ENCODE results near the gene C14orf132.

Gene C14orf132

DNA sequence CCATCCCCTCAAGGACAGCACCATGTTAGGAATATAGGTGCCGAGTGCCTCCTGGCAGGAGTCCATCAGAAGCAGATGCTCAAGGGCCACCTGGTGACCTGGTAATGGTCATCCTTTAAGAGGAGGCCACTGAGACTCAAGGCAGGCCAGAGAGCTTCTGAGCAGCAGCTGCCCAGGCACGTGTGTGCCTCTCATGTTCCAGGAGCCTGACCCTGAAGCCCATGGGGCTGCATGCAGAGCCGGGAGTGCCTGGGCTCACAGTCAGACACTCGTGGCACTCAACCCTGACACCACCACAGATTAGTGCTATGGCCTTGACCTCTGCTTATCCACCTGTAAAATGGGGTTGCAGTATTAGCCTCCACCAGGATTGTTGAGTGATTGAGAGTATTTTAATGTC is 45.6 kb downstream of the C14orf132 start:
- no peak for DNase-seq

DNA sequence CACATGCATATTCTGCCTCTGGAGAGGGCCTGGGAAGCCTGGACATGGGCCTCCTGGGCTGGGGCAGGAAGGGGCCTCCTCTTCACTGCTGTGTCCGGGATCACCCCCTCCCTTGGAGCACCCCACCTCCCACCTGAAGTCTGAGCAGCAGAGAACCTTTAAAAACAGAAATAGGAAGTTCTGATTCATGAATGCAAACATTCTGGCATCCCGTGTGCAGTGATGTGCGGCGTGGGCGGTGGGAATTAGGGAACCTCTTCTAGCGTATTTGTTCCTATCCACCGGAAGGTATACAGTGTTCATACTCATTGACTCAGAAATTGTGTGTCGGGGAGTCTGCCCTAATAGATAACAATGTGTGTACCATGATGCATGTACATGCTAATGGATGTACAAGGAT is 46.2 kb downstream of the C14orf132 start:
- no peak for DNase-seq

DNA sequence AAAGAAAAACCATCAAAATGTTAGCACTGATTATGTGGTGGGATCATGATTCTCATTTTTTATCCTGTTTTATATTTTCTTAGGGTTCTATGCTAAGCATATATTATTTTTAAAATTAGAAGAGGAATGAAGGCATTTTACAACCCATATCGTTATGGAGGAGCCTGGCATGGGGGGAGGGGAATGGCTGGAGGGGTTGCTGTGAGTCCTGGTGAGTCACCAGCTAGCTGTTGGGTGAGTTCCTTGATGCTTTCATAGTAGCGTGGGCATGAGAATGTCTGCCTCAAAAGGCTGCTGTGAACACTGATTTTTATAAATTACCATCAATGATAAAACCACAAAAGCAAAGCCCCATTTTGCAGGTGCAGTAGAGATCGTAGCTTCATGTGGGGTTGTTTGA is 46.9 kb downstream of the C14orf132 start:
- no peak for DNase-seq

DNA sequence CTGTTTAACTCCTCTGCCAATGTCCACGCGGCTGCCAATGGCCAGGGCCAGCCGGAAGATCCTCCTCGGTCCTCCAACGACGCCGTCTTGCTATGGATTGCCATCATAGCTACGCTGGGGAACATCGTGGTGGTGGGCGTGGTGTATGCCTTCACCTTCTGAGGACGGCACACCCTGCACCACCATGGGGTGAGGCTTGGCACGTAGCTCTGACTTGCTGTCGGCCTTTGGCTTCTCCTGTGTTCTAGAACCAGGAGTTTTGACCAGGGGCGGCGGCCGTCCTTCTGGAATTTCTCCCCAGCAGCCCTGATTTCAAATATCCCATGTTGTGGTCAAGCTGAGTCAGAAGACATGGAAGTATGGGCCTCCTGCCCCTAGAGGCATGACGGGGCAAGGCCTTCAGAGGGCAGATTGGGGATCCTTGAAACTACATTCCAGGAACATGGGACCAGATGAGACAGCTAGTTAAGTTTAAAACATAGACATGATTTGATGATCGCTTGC is 47.5 kb downstream of the C14orf132 start:
- no peak for DNase-seq

DNA sequence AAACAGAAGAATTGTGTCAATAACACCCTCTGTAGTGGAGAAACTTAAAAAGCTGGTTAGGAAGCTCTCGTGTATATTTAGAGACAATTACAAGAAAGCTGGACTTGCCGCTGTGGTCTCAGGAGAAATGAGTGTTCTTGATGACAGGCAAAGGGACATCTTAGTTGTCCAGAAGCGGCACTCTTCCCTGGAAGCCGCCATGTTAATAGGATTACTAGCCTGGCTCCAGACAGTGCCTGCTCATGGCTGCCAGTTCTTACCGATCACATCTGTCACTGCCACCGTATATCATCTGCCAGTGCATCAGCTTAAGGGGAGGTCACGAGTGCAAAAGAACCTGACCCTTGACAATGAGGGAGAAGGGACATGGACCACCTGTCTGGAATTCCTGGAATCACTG is 48.9 kb downstream of the C14orf132 start:
- DNase-seq, result no peak

DNA sequence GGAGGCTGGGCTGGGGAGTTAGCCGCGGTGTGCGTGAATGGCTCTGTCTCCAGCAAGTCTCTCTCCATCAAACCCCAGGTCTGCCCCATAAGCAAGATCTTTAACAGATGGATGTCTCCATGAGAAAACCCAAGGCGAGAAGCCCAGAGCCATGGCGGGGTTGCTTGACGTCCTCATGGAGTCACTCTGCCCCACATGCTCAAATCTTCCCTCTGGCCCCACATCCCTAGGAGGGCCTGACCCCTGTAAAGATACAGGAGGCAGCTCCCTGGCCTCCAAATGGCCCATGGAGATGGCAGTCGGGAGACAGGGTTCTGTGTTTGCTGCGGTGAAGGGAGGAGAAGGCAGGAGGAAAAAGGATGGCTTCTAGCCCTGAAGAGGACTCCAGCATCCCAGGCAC is 49.3 kb downstream of the C14orf132 start:
- no peak for DNase-seq

DNA sequence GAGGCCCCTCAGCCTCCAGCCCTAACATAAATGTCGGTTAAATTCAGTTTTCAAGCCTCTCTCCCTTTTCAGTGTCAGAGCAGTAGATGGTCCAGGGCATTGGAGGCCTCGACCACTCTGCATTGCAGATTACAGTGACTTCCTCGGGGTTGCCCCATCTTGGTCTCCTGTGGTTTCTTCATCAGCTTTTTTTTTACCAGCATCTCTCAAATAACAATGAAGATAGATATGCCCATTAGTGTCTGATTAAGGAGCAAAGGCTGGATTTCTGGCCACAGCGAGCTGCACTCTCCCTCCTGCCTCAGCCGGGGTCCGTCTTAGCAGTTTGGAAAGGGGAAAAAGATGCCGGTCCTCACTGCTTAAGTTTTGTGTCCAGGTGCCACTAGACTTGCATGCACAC is 49.7 kb downstream of the C14orf132 start:
- DNase-seq, result no peak

DNA sequence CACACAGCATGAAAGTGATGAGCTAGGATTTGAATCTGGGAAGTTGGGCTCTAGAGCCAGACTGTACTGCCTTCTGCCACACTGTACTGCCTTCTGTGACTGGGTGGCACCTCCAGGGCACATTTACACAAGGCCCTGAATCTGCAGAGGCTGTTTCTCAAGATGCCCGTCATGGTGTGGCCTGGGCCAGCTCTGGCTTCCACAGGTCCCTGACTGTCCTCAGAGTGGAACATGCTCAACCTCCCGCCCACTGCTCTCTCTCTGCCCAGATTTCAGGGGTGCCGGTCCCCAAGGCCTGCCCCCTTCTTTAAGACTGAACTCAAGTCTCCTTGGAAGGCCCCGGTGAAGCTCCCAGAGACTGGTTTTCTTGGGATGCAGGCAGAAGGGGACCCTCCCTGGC is 50.2 kb downstream of the C14orf132 start:
- no peak for DNase-seq

DNA sequence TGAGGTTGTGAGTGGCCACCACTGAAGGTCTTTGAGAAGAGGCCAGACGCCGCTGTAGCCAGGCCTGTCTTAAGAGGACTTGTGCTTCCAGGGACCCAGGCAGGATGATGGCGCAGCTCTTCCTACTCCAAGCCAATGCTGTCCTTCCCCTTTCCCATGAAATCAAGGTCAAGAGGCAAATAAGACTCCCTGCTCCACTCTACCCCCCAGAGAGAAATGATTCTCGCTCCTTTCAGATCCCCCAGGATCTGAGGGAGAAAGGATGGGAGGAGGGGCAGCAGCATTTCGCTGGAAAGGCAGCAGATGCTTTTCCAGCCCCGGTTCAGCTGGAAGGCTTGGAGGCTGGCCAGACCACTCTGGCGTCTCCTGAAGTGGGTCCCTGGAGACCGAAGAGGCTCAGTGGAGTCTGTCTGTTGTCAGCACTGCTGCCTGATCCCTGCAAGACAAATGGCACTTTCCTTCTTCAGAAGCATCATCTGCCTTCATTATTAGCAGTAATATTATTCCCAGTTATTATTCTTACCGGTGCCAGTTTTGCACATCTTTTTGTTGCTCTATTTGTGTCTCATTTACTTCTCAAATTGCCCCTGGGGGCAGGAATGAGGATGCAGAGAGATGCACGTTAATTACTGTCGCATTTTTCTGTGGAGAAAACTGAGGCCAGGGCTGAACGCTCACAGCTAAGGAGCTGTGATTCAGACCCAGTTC is 51.4 kb downstream of the C14orf132 start:
- DNase-seq, result peak; percentile 88

DNA sequence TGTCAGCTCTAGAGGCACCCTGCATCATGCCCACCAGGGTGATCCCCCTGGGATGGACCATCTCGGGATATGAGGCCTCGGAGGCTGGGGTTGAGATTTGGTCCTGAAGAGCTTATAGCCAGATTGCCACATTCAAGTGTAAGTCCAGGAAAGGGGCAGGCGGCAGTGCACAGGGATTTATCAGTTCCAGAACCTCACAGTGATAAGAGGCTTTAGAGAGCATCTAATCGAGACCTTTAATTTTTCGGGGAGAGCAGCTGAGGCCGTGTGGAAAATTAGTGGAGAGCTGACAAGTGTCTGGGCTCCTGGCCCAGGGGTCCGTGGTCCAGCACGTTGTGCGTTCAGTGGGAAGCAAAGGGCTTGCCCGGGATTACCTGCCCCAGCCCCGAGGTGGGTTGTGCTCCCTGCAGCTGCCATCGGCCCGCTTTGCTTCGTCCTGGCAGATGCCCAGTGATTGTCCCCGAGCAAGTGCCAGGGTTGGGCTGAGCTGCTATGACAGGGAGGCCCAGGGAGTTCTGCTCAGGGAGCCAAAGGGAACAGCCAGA is 52.1 kb downstream of the C14orf132 start:
- no peak for DNase-seq

DNA sequence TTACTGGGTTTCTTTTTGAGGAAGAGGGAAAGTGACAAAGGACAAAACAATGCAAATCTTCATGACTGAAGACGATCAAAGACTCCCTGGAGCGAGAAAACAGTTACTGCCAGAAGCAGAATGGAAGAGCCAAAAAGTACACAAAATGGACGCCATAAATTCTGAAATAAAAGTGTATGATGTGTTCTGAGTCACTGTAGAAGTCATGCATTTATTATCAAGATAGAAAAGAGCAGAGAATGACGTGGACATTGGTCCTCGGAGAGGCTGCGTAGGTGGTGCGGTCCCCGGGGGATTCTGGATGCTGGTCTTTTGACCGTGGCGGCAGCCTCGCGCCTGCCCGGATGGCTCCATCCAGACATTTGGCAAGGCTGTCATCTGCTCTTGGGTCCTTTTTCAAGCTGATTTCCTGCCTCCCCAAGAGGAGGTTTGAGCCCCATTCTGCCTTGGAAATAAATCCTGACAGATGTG is 52.8 kb downstream of the C14orf132 start:
- no peak for DNase-seq

DNA sequence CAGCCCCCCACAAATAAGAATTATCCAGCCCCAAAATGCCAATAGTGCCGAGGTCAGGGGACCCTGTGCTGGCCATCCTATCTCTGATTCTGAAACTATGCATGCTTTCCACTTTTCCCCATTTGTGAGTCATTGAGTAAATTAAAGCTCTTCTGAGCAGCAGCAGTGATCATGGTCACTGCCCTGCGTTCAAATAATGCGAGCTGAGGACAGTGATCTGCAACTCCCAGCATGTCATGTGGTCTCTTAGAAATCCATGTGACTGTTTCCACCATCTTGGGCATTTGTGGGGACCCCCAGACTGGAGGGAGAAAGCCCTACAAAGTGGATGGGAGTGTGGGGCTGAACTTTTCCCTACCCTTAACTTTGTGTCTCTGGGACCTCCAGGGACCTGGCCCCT is 53.8 kb downstream of the C14orf132 start:
- no peak for DNase-seq

DNA sequence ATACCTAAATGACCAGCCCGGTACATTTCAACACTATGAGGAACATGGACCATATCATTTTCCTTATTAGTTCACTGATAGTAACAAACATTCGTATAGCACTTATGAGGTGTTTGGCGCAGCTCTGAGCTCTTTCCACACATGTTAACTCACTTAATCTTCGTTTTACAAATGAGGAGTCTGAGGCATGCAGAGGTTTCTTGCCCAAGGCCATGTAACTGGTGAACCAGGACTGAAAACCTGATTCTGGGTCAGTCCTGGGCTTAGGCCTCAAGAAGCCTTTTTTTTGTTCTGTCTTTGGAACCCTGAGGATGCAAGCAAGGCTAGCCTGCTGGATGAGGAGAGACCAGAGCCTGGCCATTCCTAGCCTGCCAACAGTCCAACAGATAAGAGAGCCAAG is 55.0 kb downstream of the C14orf132 start:
- no peak for DNase-seq

DNA sequence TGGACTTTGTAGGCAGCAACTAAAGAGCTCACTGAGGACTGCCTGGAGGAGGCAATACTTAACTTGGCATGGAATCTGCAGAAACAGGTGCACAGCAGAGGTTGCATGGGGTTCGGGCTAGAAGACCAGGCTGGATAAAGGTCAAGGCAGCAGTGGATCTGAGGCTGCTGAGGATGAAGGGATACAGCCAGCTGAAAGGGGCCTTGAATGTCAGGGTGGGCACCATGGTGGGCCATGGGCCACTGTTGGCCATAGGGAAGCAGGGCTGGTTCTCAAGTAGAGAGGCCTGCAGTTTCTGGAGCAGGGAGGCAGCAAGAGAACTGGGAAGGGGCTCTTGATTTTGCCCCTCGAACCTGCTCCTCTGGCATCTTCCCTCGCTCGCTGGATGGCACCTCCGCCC is 55.5 kb downstream of the C14orf132 start:
- DNase-seq, result no peak

DNA sequence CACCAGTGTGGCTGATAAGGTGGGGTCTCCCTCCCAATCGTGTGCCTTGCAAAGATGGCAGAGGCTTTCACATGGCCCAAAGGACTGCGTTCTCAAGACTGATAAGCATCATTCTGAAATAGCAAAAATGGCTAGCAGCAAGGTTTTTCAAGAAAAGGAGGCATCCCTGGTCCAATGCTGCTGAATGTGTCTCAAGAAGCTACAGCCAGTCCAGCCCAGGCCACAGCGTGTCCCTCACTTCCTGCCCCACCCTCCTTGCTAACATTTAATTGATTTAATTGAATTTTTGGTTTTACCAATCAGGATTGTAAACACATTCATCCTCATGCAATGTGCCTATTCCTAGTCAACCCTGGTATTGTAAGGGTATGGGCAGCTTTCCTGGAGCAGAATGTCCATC is 55.9 kb downstream of the C14orf132 start:
- no peak for DNase-seq

DNA sequence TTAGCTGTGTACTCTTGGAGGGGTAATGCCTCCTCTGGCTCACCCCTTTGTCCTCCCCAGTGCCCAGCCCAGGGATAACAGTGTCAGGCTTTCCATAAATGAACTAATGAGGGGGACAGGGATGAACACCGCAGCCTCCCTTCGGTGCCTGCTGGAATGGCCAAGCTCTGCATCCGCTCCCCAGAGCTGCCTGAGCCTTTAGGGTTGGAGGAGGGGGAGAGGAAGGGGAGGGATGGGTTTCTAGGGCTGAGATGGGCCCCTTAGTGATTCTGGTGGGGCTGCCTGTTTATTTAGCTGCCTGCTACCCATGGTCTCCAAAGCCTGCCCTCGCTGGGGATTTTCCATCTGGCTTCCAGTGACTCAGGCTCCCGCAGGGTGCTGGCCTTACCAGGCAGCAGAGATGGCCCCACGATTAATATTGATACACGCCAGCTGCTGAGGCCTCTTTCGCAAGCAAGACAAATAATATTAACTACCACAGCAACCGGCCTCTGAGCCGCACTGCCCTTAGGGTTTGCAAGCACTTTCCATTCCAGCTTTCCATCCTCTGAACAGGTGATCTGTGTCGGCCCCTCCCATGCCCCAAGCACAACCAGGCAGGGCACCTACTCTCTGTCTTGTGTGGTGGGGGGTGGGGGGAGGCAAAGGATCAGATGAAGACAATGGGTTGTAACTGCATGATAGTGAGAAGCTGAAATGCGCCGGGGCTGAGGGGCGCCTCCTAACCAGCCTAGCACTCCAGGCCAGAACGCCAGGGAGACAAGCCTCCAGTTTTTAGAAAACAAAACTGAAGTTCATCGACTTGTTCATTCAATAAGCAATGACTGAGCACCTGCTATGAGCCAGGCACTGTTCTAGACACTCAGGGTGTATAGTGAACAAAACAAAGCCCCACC is 56.7 kb downstream of the C14orf132 start:
- no peak for DNase-seq

DNA sequence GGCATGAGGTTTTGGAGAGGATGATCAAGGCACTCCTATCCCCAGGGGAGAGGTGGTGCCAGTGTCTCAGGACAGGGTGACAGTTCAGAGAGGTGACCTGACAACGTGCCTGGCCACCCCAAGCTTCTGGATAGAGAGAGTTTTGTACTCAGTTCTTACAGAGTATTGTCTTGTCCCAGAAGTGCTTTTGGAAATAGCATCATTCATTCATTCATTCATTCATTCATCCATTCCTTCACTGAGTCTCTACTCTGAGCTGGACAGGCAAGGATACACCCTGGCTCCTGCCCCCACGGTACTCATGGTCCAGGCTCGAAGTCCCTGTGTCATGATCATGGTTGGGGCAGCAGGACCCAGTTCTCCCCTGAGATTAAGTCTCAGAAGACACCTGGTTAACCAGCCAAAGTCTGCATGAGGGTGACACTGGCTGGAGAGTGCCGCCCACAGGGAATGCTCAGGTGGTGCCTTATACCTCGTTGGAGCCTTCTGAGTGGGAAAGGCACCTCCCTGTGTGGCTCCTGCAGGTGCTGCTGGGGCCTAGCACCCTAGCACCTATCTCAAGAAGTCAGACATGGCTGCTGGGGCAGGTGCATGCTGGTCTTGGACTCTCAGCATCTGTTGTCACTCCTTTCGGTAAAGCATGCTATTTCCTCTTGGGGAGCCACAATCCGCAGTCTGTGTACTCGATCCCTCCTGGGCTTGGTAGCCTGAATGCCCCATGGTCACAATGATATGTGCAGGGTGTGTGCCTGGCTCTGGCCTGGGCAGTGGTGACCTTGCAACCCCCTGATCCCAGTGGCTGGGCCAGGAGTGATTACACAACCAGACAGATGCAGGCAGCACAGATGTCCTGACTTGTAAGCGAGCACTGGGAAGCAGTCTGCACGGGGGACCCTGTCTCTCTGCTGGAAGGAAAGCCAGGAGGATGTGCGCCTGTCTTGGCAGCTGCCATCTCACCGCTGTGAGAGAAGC is 57.8 kb downstream of the C14orf132 start:
- DNase-seq, result no peak

DNA sequence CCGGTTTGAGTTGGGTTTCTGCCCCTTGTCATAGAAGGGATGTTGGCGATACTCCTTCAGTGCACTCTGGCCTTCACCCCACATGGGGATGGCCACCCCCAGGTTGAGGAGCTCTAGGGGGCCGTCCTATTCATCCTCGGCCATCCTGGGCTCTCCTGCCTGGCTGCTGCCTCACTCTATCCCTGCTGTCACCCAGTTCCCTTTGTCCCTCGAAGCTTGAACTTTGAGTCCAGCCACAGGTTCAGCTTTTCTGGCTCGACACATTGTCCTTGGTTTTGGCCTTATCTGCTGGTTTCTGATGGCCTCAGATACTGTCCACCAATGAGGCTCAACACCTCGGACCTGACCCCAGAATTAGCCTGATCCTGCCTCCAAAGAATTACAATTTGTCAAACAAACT is 58.6 kb downstream of the C14orf132 start:
- no peak for DNase-seq

DNA sequence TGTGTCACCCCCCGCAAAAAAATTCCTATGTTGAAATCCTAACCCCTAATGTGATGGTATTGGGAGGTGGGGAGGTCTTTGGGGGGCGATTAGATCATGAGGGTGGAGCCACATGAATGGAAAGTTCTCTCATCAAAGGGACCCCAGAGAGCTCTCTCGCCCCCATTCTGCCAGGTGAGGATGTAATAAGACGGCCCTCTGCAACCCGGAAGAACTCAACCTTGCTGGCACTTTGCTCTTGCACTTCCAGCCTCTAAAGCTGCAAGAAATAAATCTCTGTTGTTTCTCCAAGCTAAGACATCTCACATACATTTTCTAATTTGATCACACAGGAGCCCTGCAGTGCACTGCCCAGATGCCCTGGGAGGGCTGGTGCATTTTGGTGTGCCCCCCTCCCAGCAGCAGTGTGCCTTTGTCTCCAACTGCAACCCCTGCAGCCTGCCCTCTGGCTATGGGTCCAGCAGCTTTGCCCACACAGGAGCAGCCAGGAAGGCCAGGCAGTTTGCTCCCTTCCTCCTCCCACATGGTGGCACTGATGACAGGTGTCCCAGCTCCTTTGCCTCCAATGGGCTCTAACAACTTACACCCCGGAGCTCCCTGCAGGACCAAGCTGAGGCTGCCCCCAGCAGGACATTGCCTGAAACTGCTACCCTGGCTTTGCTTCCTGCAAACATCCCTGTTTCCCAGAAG is 59.3 kb downstream of the C14orf132 start:
- DNase-seq, result peak; percentile 70

DNA sequence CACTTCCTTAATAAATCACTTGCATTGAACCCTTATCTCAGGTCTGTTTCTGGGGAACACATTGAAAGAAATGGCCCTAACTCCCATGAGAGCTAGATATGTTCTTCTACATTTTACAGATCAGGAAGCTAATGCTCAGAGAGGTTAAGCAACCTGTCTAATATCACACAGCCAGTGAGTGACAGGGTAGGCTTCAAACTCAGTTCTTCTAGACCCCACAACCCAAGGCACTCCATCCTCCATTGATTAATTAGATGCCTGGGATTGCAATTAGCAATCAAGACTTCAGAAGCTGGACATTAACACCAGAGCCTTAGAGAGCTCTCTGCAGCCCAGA is 59.8 kb downstream of the C14orf132 start:
- DNase-seq, result no peak

DNA sequence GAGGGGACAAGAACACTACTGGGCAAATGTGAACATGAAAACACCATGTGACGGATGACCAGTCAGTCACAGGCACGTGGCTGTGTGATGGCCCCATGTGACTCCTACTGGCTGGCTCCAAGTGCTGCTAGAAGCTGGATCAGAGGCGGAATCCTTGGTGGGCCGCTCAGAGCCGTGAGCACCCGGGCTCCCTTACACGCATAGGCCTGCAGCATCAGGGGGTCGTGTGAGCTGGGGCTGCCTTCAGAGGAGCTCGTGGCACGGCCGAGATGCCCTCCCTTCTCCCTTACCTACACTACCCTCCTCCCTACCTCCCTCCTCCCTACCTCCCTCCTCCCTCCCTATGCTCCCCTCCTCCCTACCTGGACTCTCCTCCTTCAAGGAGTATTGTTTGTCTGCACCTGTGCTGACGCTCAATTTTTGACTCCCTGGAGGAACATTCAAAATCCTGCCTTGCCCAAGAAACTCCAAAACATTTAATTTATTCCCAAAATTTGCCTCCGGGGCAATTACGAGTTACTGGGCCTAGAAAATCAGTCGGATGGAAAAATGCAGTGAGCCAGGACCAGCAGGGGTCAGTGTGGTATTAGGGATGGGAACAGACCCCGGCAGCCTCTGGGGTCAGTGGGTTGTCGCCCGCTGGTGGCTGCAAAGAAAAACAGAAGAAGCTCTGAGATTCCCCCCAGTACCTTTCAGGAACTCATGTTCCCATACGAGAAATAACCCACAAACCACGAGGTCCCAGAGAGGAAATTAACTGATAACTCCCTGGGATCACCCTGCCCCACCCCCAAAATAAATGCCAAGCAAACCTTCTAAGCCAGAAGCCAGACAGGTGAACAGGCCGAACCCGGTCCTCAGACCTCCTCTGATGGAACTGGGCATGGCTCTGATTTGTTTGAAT is 61.3 kb downstream of the C14orf132 start:
- peak; percentile 87 for DNase-seq

All from femur (tissue), 1 donor.